ENCODE results near the gene EVC.
A peak's percentile ranks its signal among the peaks of the same experiment; 100 is the strongest.

EVC gene

DNA sequence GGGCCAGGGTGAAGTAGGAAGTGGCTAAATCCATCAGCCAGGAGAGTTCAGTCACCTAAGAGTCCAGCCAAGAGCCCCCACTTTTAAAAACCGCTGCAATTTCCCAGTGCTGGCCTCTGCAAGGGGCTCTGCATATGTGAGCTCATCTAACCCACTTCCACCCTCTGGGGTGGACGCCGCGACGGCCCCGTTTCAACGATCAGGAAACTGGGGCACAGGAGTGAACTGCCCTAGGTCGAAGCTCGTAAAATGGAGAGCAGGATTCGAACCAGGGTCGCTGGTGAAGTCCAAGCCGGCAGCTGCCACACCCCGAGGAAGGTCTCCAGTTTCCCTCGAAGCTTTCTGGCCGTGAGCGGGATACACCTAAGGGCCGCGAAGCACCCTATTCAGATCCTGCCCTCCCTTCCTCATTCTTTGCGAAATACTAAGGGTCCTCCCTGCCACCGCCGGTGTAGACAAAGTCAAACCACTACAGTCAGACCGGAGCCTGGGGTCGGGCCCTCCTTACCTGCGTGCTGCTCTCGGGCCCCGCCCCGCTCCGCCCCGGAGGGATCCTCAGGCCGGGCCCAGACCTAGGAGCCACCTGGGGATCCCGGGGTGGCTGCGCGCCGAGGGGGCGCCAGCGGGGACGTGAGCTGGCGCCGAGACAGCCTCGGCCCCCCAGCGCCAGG lies 3.1 kb upstream of the EVC start:
- peak overlapping the region; percentile 65 for H3K4me3 ChIP-seq (ENCODE audit: low read length)
- DNase-seq (ENCODE audit: low read depth) = no peak
- TF ChIP-seq, protein P1, sequence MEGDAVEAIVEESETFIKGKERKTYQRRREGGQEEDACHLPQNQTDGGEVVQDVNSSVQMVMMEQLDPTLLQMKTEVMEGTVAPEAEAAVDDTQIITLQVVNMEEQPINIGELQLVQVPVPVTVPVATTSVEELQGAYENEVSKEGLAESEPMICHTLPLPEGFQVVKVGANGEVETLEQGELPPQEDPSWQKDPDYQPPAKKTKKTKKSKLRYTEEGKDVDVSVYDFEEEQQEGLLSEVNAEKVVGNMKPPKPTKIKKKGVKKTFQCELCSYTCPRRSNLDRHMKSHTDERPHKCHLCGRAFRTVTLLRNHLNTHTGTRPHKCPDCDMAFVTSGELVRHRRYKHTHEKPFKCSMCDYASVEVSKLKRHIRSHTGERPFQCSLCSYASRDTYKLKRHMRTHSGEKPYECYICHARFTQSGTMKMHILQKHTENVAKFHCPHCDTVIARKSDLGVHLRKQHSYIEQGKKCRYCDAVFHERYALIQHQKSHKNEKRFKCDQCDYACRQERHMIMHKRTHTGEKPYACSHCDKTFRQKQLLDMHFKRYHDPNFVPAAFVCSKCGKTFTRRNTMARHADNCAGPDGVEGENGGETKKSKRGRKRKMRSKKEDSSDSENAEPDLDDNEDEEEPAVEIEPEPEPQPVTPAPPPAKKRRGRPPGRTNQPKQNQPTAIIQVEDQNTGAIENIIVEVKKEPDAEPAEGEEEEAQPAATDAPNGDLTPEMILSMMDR (conservative IDR thresholded peaks at IDR 0.05; ENCODE audit: low read depth, low read length) = no peak

DNA sequence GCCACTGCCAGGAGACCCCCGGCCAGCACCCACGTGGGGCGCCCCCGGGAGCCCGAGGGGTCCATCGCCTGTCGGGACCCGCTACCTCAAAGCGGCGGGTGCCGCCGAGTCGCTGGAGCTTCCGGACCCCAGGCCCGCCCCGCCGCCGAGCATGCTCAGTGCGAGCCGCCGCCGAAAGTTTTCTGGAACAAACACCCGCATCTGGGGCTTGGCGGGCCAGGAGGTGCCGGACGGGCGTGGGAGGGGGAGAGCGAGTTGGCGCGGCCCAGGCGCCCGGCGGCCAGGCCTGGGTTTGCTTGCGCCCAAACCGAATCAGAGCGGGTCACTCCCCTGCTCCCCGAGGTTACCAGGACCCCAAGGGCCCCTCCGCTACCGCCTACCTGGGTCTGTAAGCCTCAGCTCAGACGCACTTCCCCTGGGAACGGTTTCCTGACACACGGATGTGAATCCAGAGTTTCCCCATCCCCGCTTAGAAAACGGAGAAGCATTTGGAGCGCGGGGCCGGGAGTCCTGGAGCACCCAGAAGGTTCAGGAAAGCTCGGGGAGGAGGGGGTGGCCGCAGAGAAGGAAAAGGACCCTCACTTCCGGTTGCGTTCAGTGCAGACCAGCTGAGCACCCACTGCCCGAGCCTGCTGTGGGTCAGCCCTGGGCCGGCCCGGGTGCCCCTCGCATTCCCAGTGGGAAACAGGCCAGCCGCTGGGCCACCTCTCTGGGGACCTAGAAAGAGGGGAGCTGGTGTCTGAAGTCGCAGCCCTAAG lies 2.4 kb upstream of the EVC start, which contains the start of gene EVC2:
EVC2 (minus strand) TSS at position 111 of the 758 bp plus-strand sequence; CDS start at position 65, 46 bp downstream.
- TF ChIP-seq, protein P1 (conservative IDR thresholded peaks at IDR 0.05; ENCODE audit: low read depth, low read length) = no peak

DNA sequence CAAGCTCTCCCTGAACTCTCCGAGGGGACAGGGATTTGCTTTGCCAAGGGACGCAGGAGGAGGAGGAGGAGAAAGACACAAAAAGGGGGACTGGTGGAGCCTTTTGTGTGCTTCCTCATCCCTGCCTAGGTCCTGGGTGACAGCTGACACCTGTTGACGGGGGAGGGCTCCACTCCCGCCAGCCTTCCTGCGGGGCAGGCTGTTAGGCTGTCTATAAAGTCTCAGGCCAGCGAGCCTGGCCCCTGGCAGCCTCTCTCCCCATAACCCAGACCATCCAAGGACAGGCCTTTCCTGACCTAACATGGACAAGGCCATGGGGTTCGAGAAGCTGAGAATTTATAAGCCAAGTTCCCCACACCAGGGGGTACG lies 1.8 kb upstream of the EVC start:
- no peak overlapping the region for H3K4me3 ChIP-seq (ENCODE audit: low read length)
- no peak for DNase-seq (ENCODE audit: low read depth)
- TF ChIP-seq, protein P1 (conservative IDR thresholded peaks at IDR 0.05; ENCODE audit: low read depth, low read length) = no peak

More for the DNA sequence above, 2.4 kb upstream of the EVC start, which contains the start of gene EVC2:
- DNase-seq (ENCODE audit: low read depth) = no peak
- peak within 1 kb of the TSS; percentile 65 for H3K4me3 ChIP-seq (ENCODE audit: low read length)

DNA sequence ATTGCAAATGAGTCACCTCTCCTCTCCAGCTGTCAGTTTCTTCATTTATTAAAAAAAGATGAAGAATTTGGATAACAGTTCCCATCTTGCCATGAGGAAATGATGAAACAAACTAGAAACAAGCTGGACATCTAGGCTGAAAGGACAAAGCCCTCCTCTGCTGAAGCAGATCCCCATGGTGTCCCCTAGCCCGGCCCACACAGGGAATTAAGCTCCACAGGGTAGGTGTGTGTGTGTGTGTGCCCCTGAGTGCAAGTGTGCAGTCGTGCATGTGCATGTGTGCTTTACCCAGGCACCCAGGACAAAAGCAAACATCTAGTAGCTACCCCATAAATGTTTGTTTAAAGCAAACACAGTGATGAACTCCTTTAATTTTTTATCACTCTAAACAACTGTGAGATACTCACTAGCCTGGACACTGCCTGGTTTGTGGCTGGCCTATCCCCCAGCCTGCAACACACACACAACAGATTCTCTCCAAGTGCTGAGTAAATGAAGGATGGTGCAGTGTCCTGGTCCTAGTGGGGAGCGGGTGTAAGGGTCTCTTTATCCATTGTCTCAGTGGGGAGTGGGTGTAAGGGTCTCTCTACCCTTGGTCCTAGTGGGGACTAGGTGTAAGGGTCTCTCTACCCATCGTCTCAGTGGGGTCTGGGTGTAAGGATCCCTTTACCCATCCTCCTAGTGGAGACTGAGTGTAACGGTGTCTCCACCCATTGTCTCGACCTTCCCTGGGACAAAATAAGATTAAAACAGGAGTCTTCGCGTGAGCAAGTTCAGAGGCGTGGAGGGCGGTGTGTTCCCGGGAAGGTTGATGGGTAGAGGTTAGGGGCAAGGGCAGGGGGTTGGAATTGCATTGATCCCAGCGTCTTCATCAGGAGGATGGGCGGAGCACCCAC lies 688 bp upstream of the EVC start:
- no peak for DNase-seq (ENCODE audit: low read depth)
- TF ChIP-seq, protein P1 (conservative IDR thresholded peaks at IDR 0.05; ENCODE audit: low read depth, low read length) = peak; percentile 55
- H3K4me3 ChIP-seq (ENCODE audit: low read length) = peak overlapping the region; percentile 61

DNA sequence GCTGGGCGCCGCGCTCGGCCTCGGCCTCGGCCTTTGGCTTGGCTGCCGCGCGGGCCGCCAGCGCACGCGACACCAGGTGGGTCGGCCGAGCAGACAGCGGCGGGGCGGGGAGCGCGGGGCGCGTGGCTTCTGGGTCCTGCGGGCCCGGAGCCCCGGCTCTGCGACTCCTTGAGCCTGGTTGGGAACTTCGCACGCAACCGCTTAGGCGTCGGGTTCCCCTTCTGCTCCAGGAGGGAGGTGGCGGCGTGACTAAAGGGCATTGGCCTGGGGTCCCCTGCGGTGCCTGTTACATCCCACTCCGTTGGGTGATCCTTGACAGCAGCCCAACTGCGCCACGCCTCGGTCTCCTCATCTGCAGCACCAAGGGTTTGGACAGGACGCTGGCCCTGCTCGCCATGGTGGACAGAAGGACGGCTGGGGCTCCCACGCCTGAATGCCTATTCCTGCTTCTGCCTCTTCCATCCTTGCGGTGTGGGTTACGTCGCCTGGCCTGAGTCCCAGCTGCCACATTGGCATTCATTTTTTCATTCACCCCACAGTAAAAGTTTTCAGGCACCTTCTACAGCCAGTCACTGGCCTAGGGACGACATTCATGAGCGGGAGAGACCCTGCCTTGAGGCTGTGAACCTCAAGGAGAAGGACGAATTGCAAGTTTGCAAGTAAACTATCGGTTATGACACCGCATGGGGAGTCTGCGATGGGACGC lies 631 bp downstream of the EVC start:
- DNase-seq (ENCODE audit: low read depth) = no peak
- peak overlapping the region; percentile 65 for H3K4me3 ChIP-seq (ENCODE audit: low read length)
- TF ChIP-seq, protein P1 (conservative IDR thresholded peaks at IDR 0.05; ENCODE audit: low read depth, low read length) = no peak

DNA sequence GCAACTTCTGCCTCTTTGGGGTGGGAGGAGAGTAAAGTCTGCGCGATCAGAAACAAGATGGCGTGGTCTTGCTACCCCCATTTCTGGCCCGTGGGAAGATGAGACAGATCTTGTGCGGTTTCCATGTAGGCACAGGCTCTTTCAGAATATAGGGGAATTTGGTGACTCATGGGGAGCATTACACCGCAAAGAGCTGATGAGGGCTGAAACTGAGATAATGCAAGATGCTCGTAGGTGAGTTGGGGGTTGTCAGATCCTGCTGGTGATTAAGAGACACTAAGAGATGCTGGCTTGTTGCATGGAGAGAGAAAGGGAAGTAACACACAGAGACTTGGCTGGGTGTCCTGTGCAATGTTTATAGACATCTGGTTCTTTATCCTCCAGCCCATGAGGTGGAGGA lies 1.5 kb downstream of the EVC start:
- DNase-seq (ENCODE audit: low read depth) = no peak
- TF ChIP-seq, protein P1 (conservative IDR thresholded peaks at IDR 0.05; ENCODE audit: low read depth, low read length) = no peak
- H3K4me3 ChIP-seq (ENCODE audit: low read length) = peak overlapping the region; percentile 65

Measured in retinal pigment epithelial cell (primary cell).